BJ (cell line): ENCODE measurements around the gene DIO3. TPM values are rescaled to one million over a fixed set of nuclear protein-coding genes. Genes with fewer than 3 reads are reported as not detected.

Experiments used
- CTCF ChIA-PET: fragments of 350-600 bp; formaldehyde crosslinking; extraction: SDS; loops from one replicate; lab custom pipeline; 2021; ENCODE audit warnings: antibody characterized with exemption, inconsistent platforms; lab: Yijun Ruan, JAX
- POLR2A ChIA-PET: fragments of 300-600 bp; sonication (Branson Sonifier 250); formaldehyde crosslinking; extraction: SDS; loops from one replicate; lab custom pipeline; 2021; ENCODE audit warnings: antibody characterized with exemption; lab: Charles Lee
- DNase-seq: peaks from one replicate; pipeline ENCODE4 v3.0.0-alpha.2; 2011; ENCODE audit warnings: low read depth
- H3K27me3 ChIP-seq: 2 replicates; pipeline ENCODE4 v1.6.0; 2011; ENCODE audit warnings: low read length; ENCODE audit not compliant: control insufficient read depth, insufficient read depth
- H3K36me3 ChIP-seq: 2 replicates; pipeline ENCODE4 v1.5.1; 2011; ENCODE audit warnings: low read length; ENCODE audit not compliant: control insufficient read depth, insufficient read depth
- H3K4me3 ChIP-seq: 2 replicates; pipeline ENCODE4 v1.5.1; 2011; ENCODE audit warnings: low read depth, mild to moderate bottlenecking, control low read depth, low read length
- CTCF ChIP-seq: IDR thresholded peaks from 2 replicates; pipeline ENCODE4 v1.5.1; 2011; ENCODE audit warnings: low read depth, mild to moderate bottlenecking, control low read depth, inconsistent platforms, low read length, moderate library complexity; ENCODE audit not compliant: insufficient read depth
- polyA plus RNA-seq: library from polyadenylated mRNA; depleted of rRNA; stranded (reverse); fragments of >200 nt; gene quantifications from 2 replicates; pipeline ENCODE4 v1.2.3, GENCODE V29; 2011

Gene DIO3
- polyA plus RNA-seq, 1 experiment = not detected

- no peak for DNase-seq
- TF ChIP-seq CTCF = no peak
- ChIA-PET POLR2A (no interaction called here), CTCF (no interaction called here)
- Histone ChIP-seq H3K27me3 (no peaks in the 10 kb centered on the region), H3K36me3 (no peaks in the 10 kb centered on the region), H3K4me3 (no peak overlapping the region)
Observed at GRCh38 chr14:101542391-101542790, 18.9 kb upstream of the DIO3 start.

GRCh38 chr14:101543814-101544213, 17.5 kb upstream of the DIO3 start:
- no peaks in the 10 kb centered on the region for H3K36me3 ChIP-seq
- DNase-seq = no peak
- H3K4me3 ChIP-seq = no peak overlapping the region
- CTCF ChIA-PET = no interaction called here
- POLR2A ChIA-PET = no interaction called here
- TF ChIP-seq CTCF = no peak
- H3K27me3 ChIP-seq = no peaks in the 10 kb centered on the region

GRCh38 chr14:101544550-101544949, 16.7 kb upstream of the DIO3 start:
- TF ChIP-seq CTCF = no peak
- POLR2A ChIA-PET = no interaction called here
- H3K36me3 ChIP-seq = no peaks in the 10 kb centered on the region
- no peak overlapping the region for H3K4me3 ChIP-seq
- DNase-seq = no peak
- H3K27me3 ChIP-seq = no peaks in the 10 kb centered on the region
- CTCF ChIA-PET = no interaction called here

GRCh38 chr14:101546706-101547105, 14.6 kb upstream of the DIO3 start:
- TF ChIP-seq CTCF = no peak
- Histone ChIP-seq H3K27me3 (no peaks in the 10 kb centered on the region), H3K36me3 (no peaks in the 10 kb centered on the region), H3K4me3 (no peak overlapping the region)
- no peak for DNase-seq
- ChIA-PET CTCF (no interaction called here), POLR2A (no interaction called here)

GRCh38 chr14:101547107-101547738, 14.1 kb upstream of the DIO3 start:
- TF ChIP-seq CTCF = no peak
- DNase-seq = no peak
- no peak overlapping the region for H3K4me3 ChIP-seq
- CTCF ChIA-PET = no interaction called here
- H3K36me3 ChIP-seq = no peaks in the 10 kb centered on the region
- H3K27me3 ChIP-seq = no peaks in the 10 kb centered on the region
- POLR2A ChIA-PET = no interaction called here
